ENCODE measurements around the gene APPL1.

APPL1 gene

DNA sequence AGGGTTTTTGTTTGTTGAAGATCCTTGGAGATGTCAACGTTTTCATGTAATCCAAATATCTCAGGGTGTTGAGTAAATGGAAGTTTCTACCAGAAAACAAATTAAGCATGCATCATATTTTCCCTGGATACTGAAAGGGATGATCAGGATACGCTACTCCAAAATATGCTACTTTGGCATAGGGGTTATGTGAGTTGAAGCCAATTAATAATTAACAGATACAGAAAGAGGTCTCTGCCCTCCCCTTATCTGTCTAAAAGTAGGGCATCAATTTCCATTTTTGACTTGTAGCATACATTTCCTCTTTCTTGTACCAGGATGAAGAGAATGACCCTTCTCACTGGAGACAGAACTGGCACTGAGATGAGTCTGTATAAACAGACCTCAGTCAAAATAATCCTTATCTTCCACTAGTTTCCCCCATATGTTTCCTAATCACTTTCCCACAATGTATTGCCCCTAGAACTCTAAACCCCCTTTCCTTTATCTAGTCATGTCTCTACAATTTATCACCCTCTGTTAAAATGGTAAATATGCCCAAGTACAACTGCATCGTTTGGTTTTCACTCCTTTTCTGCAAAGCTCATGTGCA, 82.3 kb downstream of the APPL1 start:
- no peak overlapping the region for H3K4me2 ChIP-seq (ENCODE audit: low read length)
- H3K9ac ChIP-seq (ENCODE audit: low read depth, low read length) = no peak overlapping the region
- peaks cover 19% of the 10 kb centered on the region for H3K27me3 ChIP-seq (ENCODE audit: control insufficient read depth, insufficient read depth, low read length)
- H3K9me3 ChIP-seq (replicated peaks; ENCODE audit: low read length) = no peaks in the 10 kb centered on the region
- no peaks in the 10 kb centered on the region for H3K4me1 ChIP-seq (ENCODE audit: control insufficient read depth, insufficient read depth, low read length)
- no peak overlapping the region for H3K4me3 ChIP-seq (ENCODE audit: low read length)
- no peaks in the 10 kb centered on the region for H3K36me3 ChIP-seq (ENCODE audit: insufficient read depth, low read length)

GRCh38 chr3:57314204-57314603, 86.7 kb downstream of the APPL1 start:
- peaks cover 31% of the 10 kb centered on the region for H3K27me3 ChIP-seq (ENCODE audit: control insufficient read depth, insufficient read depth, low read length)
- no peak overlapping the region for H3K4me2 ChIP-seq (ENCODE audit: low read length)
- no peak overlapping the region for H3K9ac ChIP-seq (ENCODE audit: low read depth, low read length)
- H3K9me3 ChIP-seq (replicated peaks; ENCODE audit: low read length) = no peaks in the 10 kb centered on the region
- no peak overlapping the region for H3K4me3 ChIP-seq (ENCODE audit: low read length)
- H3K36me3 ChIP-seq (ENCODE audit: insufficient read depth, low read length) = no peaks in the 10 kb centered on the region
- no peaks in the 10 kb centered on the region for H3K4me1 ChIP-seq (ENCODE audit: control insufficient read depth, insufficient read depth, low read length)
